Measurements from ENCODE around the gene SMC1A.

The SMC1A gene

GRCh38 chrX:53449632-53450031 is 27.2 kb upstream of the SMC1A start:
- no peak for DNase-seq (ENCODE audit: low read depth)
- no peak overlapping the region for H3K4me3 ChIP-seq (ENCODE audit: low read depth, low read length)
- no peak for TF ChIP-seq POLR2A (IDR thresholded peaks at IDR 0.05; ENCODE audit: extremely low read depth, insufficient read length)
- TF ChIP-seq MYC (IDR thresholded peaks at IDR 0.05; ENCODE audit: low read depth, low read length) = no peak
- TF ChIP-seq, protein P1, sequence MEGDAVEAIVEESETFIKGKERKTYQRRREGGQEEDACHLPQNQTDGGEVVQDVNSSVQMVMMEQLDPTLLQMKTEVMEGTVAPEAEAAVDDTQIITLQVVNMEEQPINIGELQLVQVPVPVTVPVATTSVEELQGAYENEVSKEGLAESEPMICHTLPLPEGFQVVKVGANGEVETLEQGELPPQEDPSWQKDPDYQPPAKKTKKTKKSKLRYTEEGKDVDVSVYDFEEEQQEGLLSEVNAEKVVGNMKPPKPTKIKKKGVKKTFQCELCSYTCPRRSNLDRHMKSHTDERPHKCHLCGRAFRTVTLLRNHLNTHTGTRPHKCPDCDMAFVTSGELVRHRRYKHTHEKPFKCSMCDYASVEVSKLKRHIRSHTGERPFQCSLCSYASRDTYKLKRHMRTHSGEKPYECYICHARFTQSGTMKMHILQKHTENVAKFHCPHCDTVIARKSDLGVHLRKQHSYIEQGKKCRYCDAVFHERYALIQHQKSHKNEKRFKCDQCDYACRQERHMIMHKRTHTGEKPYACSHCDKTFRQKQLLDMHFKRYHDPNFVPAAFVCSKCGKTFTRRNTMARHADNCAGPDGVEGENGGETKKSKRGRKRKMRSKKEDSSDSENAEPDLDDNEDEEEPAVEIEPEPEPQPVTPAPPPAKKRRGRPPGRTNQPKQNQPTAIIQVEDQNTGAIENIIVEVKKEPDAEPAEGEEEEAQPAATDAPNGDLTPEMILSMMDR (IDR thresholded peaks at IDR 0.05; ENCODE audit: low read depth, low read length) = no peak
- TF ChIP-seq, protein P2, sequence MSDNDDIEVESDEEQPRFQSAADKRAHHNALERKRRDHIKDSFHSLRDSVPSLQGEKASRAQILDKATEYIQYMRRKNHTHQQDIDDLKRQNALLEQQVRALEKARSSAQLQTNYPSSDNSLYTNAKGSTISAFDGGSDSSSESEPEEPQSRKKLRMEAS (IDR thresholded peaks at IDR 0.05; ENCODE audit: low read depth, low read length) = no peak

GRCh38 chrX:53447441-53447840 is 25.0 kb upstream of the SMC1A start:
- TF ChIP-seq POLR2A (IDR thresholded peaks at IDR 0.05; ENCODE audit: extremely low read depth, insufficient read length) (no peak), MYC (IDR thresholded peaks at IDR 0.05; ENCODE audit: low read depth, low read length) (no peak)
- TF ChIP-seq, protein P2 (IDR thresholded peaks at IDR 0.05; ENCODE audit: low read depth, low read length) = no peak
- TF ChIP-seq, protein P1 (IDR thresholded peaks at IDR 0.05; ENCODE audit: low read depth, low read length) = no peak
- DNase-seq (ENCODE audit: low read depth) = no peak
- no peak overlapping the region for H3K4me3 ChIP-seq (ENCODE audit: low read depth, low read length)

DNA sequence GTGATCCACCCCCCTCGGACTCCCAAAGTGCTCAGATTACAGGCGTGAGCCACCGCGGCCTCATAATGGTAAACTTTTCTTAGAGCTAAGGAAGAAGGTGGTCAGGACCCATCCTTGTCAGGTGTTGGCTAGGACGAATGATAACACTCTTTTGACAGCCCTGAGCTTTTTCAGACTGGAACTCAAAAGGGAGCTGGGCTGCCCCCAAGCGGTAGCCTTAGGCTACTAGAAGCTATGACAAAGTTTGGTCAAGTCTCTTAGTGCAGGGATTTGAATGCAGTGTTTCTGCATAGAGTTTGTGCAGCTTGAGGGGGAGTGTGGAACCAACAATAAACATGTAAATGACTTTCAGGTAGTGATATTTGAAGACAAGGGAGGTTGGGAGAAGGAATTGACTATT is 23.5 kb upstream of the SMC1A start:
- peak; percentile 70 for DNase-seq (ENCODE audit: low read depth)

DNA sequence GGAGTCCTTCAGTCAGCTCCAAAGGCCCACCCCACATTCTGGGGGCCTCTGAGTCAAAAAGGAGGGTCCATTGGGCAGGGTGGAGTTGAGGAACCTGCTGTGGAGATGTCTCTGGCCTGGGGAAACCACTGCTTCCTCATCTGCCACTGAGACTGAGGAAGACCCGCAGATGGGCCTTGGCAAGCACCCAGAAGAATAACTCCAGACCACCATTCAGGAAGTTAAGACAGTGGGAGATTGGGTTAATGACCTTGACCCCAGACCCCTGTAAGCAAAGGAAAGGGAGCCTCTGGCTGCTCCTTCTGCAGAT is 19.8 kb upstream of the SMC1A start:
- H3K4me3 ChIP-seq (ENCODE audit: low read depth, low read length) = peak overlapping the region; percentile 77
- peak; percentile 93 for DNase-seq (ENCODE audit: low read depth)
- no peak for TF ChIP-seq POLR2A (IDR thresholded peaks at IDR 0.05; ENCODE audit: extremely low read depth, insufficient read length)
- TF ChIP-seq, protein P1 (IDR thresholded peaks at IDR 0.05; ENCODE audit: low read depth, low read length) = no peak
- TF ChIP-seq, protein P2 (IDR thresholded peaks at IDR 0.05; ENCODE audit: low read depth, low read length) = 0 out of 2 replicates have a peak, but pooled peaks have one; percentile 24

More for the DNA sequence above, 23.5 kb upstream of the SMC1A start:
- no peak overlapping the region for H3K4me3 ChIP-seq (ENCODE audit: low read depth, low read length)
- TF ChIP-seq, protein P1 (IDR thresholded peaks at IDR 0.05; ENCODE audit: low read depth, low read length) = peak; percentile 77
- TF ChIP-seq MYC (IDR thresholded peaks at IDR 0.05; ENCODE audit: low read depth, low read length) = no peak
- TF ChIP-seq, protein P2 (IDR thresholded peaks at IDR 0.05; ENCODE audit: low read depth, low read length) = no peak

DNA sequence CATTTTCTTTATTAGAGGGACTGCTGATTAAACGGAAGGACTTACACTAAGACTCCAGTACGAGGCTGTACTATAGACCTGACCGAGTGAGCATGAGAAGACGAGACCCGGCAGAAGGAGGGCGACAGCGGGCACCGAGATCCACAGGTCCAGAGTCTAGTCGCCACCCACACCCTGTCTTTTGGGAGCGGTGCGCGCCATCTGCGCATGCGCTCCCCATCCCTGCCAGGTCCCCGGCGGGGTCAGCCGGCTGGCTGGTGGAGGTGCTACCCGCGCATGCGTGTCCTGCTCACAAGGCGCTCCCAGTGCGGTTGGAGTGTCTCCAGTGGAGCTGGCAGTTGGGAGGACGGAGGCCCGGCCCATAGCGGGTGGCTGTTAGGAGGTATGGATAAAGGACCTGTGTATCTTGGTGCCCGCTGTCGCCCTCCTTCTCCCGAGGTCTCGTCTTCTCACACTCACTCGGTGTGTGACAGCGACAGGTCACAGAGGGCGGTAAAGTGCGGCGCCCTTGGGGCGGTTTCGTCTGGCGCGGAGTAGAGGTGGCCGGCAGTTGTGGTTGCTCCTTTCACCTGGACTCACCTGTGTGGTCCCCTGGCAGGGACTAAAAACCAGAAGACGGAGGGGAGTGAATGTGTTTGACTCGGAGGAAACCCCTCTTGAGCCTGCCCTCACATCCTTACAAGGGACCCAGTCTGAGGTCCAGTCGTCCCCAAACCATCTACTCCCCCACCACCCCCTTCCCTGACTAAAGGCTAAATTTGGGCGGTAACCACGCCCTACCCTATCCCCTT is 19.3 kb upstream of the SMC1A start:
- TF ChIP-seq MYC (IDR thresholded peaks at IDR 0.05; ENCODE audit: low read depth, low read length) (no peak), POLR2A (IDR thresholded peaks at IDR 0.05; ENCODE audit: extremely low read depth, insufficient read length) (peak; percentile 52)
- TF ChIP-seq, protein P1 (IDR thresholded peaks at IDR 0.05; ENCODE audit: low read depth, low read length) = no peak
- TF ChIP-seq, protein P2 (IDR thresholded peaks at IDR 0.05; ENCODE audit: low read depth, low read length) = peak; percentile 3; the same call in 1 of the 2 replicates
- H3K4me3 ChIP-seq (ENCODE audit: low read depth, low read length) = peak overlapping the region; percentile 77
- DNase-seq (ENCODE audit: low read depth) = peak; percentile 92

Measured in NB4 (cell line).